Right cardiac atrium (tissue), 5 donors: ENCODE measurements around the gene SYNM. TPM values are rescaled to one million over a fixed set of nuclear protein-coding genes. Genes with fewer than 3 reads are reported as not detected.

Experiments used
- ATAC-seq, 2 donors: fragments of 200-7000 bp; cut with Tn5 transposase; one replicate each; pipeline versions ENCODE4 v1.8.0 to v1.9.1; 2020; ENCODE audit warnings: moderate library complexity in 2 of 2, mild to moderate bottlenecking in 1 of 2
- DNase-seq, 3 donors: peaks; one replicate each; pipeline ENCODE4 v3.0.0-alpha.2; 2020
- H3K27ac ChIP-seq: one replicate; pipeline ENCODE4 v1.5.1; 2013; ENCODE audit warnings: mild to moderate bottlenecking, low read length, control low read depth, moderate library complexity
- H3K27me3 ChIP-seq: one replicate; pipeline ENCODE4 v1.6.1; 2013; ENCODE audit not compliant: control insufficient read depth, insufficient read depth
- H3K4me1 ChIP-seq: one replicate; pipeline ENCODE4 v1.6.1; 2013; ENCODE audit warnings: low read length; ENCODE audit not compliant: control insufficient read depth, insufficient read depth
- H3K4me3 ChIP-seq: one replicate; pipeline ENCODE4 v1.5.1; 2013; ENCODE audit warnings: low read length, control low read depth
- H3K9me3 ChIP-seq: one replicate; pipeline ENCODE4 v1.6.1; 2013; ENCODE audit warnings: low read length; ENCODE audit not compliant: control insufficient read depth
- WGBS: extraction: QIAGEN DNeasy Blood & Tissue Kit; methylation state at CpG from one replicate; pipeline ENCODE4 v1.1.7; 2013; 5-methylcytosine and 5-hydroxymethylcytosine counted together
- intact Hi-C, 4 donors: fragments of 100-400 bp; cut with DNase I; formaldehyde crosslinking; loops; one replicate each; pipeline versions ENCODE4 v1.11.0 to v1.14.0; 2022 to 2023
- polyA plus RNA-seq: library from polyadenylated mRNA; stranded (reverse); fragments of 200-250 nt; gene quantifications from one replicate; pipeline ENCODE4 v1.2.3, GENCODE V29; 2013
- total RNA-seq, 4 donors: library from RNA; stranded (reverse); fragmentation: NEBNext Ultra II Directional; extraction: Animal tissue kit (Norgen Biotek cat#: 25700); gene quantifications; one replicate each; pipeline ENCODE4 v1.2.1, GENCODE V29; 2021
- donor health status: healthy with polysubstance abuse.
- donor health status: DM: no; HTN: yes; CAD: no.
- donor health status: DM: no; HTN: no; CAD: no.
- donor health status: DM: no; HTN: yes; CAD: no; lungs with severe emphysema.
- donor health status: DM: yes; HTN: yes; CAD: no.

Gene SYNM
- total and polyA plus RNA-seq, 5 donors: 127 to 463 (median 200) TPM

DNA sequence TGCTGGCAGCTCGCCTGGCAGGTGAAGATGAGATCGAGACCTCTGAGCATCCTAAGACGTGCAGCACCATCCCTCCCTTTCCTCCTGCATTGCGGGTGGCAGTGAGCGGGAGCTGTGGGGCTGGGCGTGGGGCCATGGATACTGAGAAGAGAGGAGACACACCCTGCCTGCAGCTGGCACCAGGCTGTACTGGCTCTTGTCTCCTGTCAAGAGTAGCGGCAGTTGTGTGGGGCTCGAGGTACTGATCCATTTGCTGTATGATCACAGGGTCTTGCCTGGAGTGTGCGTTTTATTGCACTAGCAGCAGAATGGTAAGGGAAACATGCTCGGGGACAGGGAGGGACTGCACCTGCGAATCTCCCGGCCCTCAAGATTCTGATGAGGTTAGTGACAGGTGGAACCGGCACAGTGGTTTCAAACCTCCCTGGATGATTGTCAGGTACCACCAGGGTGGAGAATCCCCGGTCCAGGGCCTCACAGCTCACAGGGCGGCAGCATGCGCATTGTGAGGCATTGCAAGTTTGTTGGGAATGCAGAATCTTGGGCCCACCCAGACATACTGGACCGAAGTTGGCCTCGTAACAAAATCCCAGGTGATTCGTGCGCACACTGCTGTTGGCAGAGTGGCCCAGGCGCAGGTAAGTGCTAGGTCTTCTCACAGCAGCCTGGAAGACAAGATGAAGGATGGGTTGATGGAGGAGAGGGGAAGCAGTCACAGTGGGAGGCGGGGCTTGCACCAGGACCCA is 14.1 kb downstream of the SYNM start:
- Histone ChIP-seq H3K4me1 (peaks cover 5% of the 10 kb centered on the region), H3K27me3 (no peaks in the 10 kb centered on the region), H3K9me3 (no peaks in the 10 kb centered on the region), H3K27ac (no peak overlapping the region), H3K4me3 (no peak overlapping the region)
- WGBS: 85% methylated on average over 22 of the region's 22 CpGs
- DNase-seq: peak in 2 of 3 donors; percentile 11 to 69
- no peak for ATAC-seq
- intact Hi-C loops: no loop called here

DNA sequence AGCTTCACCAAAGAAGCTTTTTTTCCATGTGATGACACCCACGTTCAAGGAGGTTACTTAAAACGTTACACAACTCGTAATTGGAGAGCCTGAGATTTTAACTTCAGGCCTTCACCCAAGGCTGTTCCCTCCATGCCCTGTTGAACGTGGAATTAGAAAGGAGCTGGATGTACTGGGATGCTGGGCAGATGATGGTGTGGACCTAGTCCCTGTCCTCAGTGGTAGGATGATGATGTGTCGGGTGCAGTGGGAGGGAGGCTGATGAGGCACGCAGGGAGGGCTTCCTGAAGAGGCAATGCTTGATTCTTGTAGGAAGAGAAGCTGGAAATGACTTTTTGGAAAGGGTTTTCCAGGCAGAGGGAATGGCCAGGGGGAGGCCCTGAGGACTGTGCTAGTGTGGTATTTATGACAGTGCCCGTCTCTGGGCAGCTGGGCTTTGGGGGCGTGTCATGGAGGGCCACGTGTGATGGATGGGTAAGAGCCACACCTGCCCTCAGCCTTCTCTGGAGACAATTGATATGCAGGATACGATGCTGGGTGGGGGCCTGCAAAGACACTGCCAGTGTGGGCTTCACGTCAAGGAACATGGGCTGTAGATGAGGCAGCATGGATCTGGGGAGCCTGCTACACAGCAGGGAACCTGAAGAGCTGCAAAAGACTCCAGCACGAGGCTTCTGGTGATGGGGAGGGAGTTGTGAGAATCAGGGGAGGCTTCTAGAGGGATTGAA is 15.3 kb downstream of the SYNM start:
- WGBS: 80% methylated on average over 12 of the region's 12 CpGs
- ATAC-seq (no peak), DNase-seq (no peak)
- Histone ChIP-seq H3K4me1 (peaks cover 5% of the 10 kb centered on the region), H3K9me3 (no peaks in the 10 kb centered on the region), H3K4me3 (no peak overlapping the region), H3K27me3 (no peaks in the 10 kb centered on the region), H3K27ac (no peak overlapping the region)
- intact Hi-C loops: no loop called here

DNA sequence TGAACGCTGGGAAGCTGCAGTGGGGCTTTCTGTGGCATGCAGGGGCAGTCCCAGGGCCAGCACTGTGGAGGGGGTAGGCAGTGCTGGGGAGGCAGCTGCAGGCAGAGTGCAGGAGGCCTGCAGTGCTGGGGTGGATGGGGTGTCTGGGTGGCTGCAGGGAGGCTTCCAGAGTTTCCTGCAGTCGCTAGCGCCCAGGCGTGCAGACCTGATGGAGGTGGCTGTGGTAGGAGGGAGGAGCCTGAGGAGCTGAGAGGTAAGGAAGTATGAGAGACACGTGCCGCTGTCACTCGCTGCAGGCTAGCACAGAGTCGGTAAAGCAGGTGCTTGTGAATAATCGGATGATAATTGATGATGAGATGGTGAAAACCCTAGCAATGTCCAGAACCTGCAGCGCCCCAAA is 16.3 kb downstream of the SYNM start:
- DNase-seq (peak in 1 of 3 donors; percentile 7), ATAC-seq (no peak)
- Histone ChIP-seq H3K27ac (no peak overlapping the region), H3K9me3 (no peaks in the 10 kb centered on the region), H3K4me1 (peaks cover 8% of the 10 kb centered on the region), H3K27me3 (no peaks in the 10 kb centered on the region), H3K4me3 (no peak overlapping the region)
- intact Hi-C loops: no loop called here
- 83% methylated on average over 10 of the region's 10 CpGs for WGBS

DNA sequence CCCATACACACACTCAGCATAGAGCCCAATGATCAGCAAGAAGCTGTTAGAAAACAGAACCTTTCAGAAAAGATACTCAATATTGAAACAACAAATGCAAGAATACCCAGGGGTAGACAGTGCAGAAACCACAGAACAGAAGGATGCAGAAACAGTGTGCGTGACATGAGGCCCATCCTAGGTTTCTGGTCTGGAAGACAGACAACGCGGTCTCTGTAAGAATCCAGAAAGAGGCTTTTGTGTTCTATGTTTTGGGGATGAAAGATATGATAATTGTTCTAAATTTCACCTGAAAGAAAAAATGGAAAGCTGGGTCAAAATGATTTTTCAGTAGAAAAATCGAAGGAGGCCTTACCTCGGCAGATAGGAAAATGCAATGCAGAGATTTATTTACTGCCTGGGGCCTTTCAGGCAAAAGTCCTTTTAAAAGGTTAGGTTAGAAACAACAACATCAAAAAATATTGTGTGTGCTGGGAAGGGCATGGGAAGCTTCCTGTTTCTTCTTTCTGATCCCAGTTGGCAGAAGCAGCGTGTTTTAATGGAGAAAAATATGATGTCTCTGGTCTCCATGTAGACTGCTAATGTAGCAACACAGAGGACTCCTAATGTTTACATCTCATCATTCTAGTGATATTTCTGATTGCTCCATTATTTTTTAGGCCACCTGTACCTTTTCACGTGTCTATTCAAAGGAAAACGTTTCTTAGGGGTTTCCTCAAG is 17.0 kb downstream of the SYNM start:
- intact Hi-C loops: no loop called here
- no peak overlapping the region for H3K27ac ChIP-seq
- DNase-seq (no peak), ATAC-seq (no peak)
- WGBS: 83% methylated on average over 8 of the region's 8 CpGs
- H3K4me3 ChIP-seq: no peak overlapping the region
- no peaks in the 10 kb centered on the region for H3K27me3 ChIP-seq
- H3K9me3 ChIP-seq: no peaks in the 10 kb centered on the region
- H3K4me1 ChIP-seq: peaks cover 9% of the 10 kb centered on the region

DNA sequence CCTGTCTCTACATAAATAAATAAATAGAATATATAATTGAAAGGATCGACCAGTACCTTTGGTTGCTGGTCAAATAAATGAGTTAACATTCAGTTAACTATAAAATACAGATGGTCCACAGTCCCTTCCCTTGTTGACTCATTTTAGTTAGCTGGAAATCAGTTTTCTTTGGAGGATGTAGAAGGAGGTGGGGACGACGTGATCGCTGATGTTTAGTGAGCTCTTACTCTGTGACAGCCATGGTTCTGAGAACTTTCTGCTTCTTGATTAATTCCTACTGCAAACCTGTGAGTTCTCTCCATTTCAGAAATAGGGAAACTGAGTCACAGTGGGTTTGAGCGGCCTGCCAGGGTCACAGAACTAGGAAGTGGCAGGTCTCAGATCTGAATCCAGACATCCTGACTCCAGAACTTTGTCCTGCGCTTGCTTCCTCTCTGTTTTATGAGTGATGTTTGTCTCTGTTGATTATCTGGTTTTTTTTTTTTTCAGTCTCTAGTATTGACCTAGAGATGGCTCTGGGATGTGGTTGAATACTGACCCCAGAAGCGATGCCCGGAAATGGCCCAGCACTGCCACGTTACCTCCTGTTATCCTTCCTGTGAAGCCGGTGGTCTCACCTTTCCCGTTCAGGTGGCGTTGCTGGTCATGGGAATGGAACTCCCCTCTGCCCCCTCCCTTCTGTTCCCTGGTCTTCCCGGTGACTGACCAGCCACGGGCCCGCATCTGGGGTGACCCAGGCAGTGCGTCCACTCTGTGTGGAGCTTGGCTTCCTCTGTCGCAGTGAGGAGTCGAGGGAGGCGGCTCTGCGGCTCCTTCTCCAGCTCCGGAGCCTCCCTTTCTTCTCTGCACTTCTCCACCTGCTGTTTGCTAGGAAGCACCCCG is 18.2 kb downstream of the SYNM start:
- H3K9me3 ChIP-seq: no peaks in the 10 kb centered on the region
- intact Hi-C loops: no loop called here
- no peaks in the 10 kb centered on the region for H3K27me3 ChIP-seq
- peak overlapping the region; percentile 90 for H3K27ac ChIP-seq
- ATAC-seq (peak in 1 of 2 donors; percentile 38), DNase-seq (peak in 1 of 3 donors; percentile 70)
- H3K4me1 ChIP-seq: peaks cover 9% of the 10 kb centered on the region
- 42% methylated on average over 22 of the region's 22 CpGs for WGBS
- no peak overlapping the region for H3K4me3 ChIP-seq

DNA sequence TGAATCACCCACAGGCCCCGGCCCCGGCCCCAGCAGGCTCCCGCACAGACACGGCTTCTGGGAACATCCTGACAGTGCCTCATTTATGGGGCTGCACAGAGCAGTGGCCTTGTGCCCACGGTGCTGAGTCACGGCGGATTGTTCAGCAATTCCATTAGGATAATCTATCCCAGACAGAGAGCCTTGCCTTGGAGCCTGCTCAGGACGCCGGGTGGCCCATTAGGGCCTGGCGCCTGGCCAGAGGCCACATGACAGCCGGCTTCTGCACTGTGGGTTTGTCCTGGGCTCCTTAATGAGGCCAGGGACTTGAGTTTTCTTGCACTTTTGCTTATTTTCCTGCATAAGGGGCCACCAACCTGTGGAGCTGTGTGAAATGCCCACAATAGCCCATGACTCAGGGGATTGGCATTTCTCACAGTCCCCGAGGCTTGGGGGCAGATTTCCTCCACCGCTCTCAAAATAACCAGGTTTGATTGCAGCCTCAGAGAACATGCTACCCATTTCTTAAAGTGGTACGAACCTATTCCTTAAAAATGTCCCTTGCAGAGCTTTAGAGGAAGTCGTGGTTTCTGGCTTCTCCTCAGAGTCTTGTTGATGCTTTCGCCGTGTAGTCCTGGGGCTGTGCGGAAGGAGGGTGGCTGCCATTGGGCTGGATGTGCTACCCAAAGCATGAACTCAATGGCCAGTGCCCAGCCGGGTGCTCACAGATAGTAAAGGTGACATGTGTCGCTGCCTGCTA is 19.0 kb downstream of the SYNM start:
- 11% methylated on average over 20 of the region's 20 CpGs for WGBS
- Histone ChIP-seq H3K4me3 (no peak overlapping the region), H3K9me3 (no peaks in the 10 kb centered on the region), H3K4me1 (peaks cover 9% of the 10 kb centered on the region), H3K27me3 (no peaks in the 10 kb centered on the region), H3K27ac (peak overlapping the region; percentile 90)
- ATAC-seq (peak; percentile 94 to 95), DNase-seq (peak; percentile 90 to 96 (median 95))
- intact Hi-C loops: no loop called here

DNA sequence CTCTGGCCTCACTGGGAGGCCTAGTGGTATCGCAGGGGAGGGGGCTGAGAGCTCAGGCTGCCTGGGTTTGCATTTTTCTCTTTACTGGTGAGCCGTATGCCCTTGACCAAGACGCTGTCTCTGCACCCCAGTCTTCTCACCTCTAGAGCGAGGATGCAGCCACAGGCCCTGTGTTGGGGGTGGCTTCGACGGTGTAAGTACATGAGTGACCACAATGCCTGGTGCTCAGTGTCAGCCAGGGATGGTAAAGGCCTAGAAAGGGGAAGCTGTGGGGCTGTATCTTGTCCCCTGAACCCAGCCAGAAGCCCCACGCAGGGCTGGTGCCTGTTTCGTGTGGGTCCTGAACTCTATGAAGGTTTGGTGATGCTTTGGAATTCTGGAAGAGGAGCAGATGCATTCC is 19.8 kb downstream of the SYNM start:
- intact Hi-C loops: no loop called here
- ATAC-seq (no peak), DNase-seq (peak in 1 of 3 donors; percentile 6)
- Histone ChIP-seq H3K4me3 (no peak overlapping the region), H3K27me3 (no peaks in the 10 kb centered on the region), H3K4me1 (peaks cover 9% of the 10 kb centered on the region), H3K9me3 (no peaks in the 10 kb centered on the region), H3K27ac (peak overlapping the region; percentile 90)
- 79% methylated on average over 8 of the region's 8 CpGs for WGBS

DNA sequence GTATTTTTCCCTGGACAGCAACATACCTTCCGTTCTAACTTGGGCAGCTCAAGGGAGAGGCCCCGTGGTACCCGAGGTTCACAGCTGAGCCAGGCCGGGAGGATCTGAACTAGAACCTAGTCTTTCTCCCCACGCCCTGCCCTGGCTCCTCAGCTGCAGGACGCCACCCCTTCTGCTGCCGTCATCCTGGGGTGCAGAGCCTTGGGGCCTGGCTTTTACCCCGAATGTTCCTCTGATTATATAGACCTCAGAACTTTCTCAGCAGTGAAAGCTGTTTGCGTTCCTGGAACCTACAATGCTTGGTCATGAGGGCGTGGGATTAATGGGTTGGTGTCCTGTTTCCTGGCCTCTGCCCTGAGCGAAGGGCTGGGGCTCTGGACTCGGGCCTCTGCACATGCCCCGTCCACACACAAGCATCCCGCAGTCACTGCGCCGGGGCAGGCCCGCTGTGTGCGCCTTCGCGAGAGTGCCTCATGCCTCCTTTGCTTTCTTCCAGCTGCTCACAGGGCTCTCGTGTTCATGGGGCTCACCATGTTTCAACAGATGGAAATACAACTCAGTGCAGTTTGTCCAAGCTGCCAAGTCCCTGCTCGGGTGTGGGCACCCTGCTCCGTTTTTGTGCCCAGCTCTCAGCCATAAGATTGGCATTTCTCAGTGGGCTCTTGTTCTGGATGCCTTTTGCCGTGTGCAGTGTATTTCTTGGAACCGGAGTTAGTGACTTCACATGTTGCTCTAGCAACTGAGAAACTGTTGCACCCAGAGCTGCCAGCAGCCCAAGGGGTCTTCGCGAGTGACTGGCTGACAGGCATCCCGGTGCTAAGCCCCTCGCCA is 20.4 kb downstream of the SYNM start:
- DNase-seq: peak in 2 of 3 donors; percentile 11 to 57
- intact Hi-C loops: no loop called here
- Histone ChIP-seq H3K9me3 (no peaks in the 10 kb centered on the region), H3K4me3 (no peak overlapping the region), H3K27ac (peak overlapping the region; percentile 90), H3K4me1 (peaks cover 9% of the 10 kb centered on the region), H3K27me3 (no peaks in the 10 kb centered on the region)
- ATAC-seq: peak in 1 of 2 donors; percentile 15
- WGBS: 69% methylated on average over 29 of the region's 29 CpGs

DNA sequence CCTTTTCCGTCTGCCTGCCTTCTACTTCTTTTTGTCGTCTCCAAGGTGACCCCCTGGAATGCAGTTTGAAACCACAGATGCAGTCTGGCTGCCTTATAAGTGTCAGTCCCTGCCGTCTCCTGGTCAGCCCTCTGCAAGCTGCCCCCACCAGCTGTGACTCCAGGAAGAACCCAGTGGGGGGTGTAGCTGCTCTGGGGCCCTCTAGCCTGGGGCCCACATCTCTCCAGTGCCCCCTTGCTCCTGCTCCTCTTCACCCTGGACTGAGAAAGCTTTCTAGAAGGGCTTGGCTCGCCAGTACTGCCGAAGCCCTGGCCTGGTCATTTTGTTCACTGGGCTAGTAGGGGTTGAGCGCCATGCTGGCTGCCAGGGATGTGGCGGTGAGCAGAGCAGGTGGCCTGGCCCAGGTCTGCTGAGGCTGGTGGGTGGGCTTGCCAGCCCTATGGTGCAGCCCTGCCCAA is 21.3 kb downstream of the SYNM start:
- H3K4me3 ChIP-seq: no peak overlapping the region
- WGBS: 79% methylated on average over 7 of the region's 7 CpGs
- DNase-seq (no peak), ATAC-seq (no peak)
- no peaks in the 10 kb centered on the region for H3K27me3 ChIP-seq
- intact Hi-C loops: no loop called here
- peak overlapping the region; percentile 69 for H3K27ac ChIP-seq
- H3K4me1 ChIP-seq: peaks cover 9% of the 10 kb centered on the region
- H3K9me3 ChIP-seq: no peaks in the 10 kb centered on the region
